Adrenal gland (tissue), 12 donors: ENCODE results near the gene GPNMB. TPM values are rescaled to one million over a fixed set of nuclear protein-coding genes. Genes with fewer than 3 reads are reported as not detected.
"Not testable (repeated sequence)": the region's sequence is repeated elsewhere in the genome, so short reads cannot be mapped to it uniquely, and the experiment has no call there.

Experiments
- DNase-seq, 7 donors: peaks; one replicate each; pipeline ENCODE4 v3.0.0-alpha.2; 2019 to 2020
- H3K27ac ChIP-seq, 5 donors: fragments of 200-600 bp; sonication (generic) in 4 of 5; 1 replicate in 3 of 5; 2 replicates in 2 of 5; pipeline versions ENCODE4 v1.5.1 to v1.8.0; 2016 to 2020; ENCODE audit warnings: mild to moderate bottlenecking in 1 of 5
- H3K27me3 ChIP-seq: fragments of 200-600 bp; 2 replicates; pipeline ENCODE4 v1.8.0; 2021
- H3K36me3 ChIP-seq, 2 donors: fragments of 200-600 bp; replicated peaks in 1 of 2; 1 replicate in 1 of 2; 2 replicates in 1 of 2; pipeline versions ENCODE4 v1.5.1 to v1.8.0; 2018 to 2022
- H3K4me1 ChIP-seq, 2 donors: fragments of 200-600 bp; replicated peaks in 1 of 2; 1 replicate in 1 of 2; 2 replicates in 1 of 2; pipeline versions ENCODE4 v1.5.1 to v1.8.0; 2018 to 2021
- H3K4me3 ChIP-seq, 4 donors: fragments of 200-600 bp; sonication (generic) in 3 of 4; one replicate each; pipeline ENCODE4 v1.5.1; 2016 to 2018
- H3K9me3 ChIP-seq, 3 donors: fragments of 200-600 bp; sonication (generic) in 1 of 3; replicated peaks in 1 of 3; 1 replicate in 2 of 3; 2 replicates in 1 of 3; pipeline versions ENCODE4 v1.5.1 to v1.8.0; 2016 to 2021
- CTCF ChIP-seq, 6 experiments: fragments of 450-650 bp in 4 of 6; fragments of 200-600 bp in 2 of 6; sonication (generic) in 1 of 6; IDR thresholded peaks; 1 replicate in 5 of 6; 2 replicates in 1 of 6; pipeline versions ENCODE4 v1.5.1 to v1.8.0; 2016 to 2021; ENCODE audit warnings: antibody characterized with exemption in 6 of 6, mild to moderate bottlenecking in 2 of 6, moderate library complexity in 1 of 6
- POLR2A ChIP-seq, 2 donors: fragments of 450-650 bp; IDR thresholded peaks; one replicate each; pipeline ENCODE4 v1.6.1; 2017; ENCODE audit warnings: antibody characterized with exemption in 2 of 2, mild to moderate bottlenecking in 2 of 2, moderate library complexity in 1 of 2
- WGBS, 4 donors: extraction: QIAGEN DNeasy Blood & Tissue Kit in 2 of 4; methylation state at CpG; one replicate each; pipeline versions ENCODE4 v1.1.5 to v1.1.7; 2013 to 2017; 5-methylcytosine and 5-hydroxymethylcytosine counted together
- intact Hi-C, 2 donors: fragments of 100-400 bp; cut with DNase I; formaldehyde crosslinking; loops; one replicate each; pipeline versions ENCODE4 v1.14.1 to v1.15.0; 2022 to 2023
- polyA plus RNA-seq, 3 donors: library from polyadenylated mRNA; stranded (reverse); fragments of 200-250 nt in 2 of 3; fragments of 350-450 nt in 1 of 3; fragmentation: Illumina TruSeq in 1 of 3; extraction: RNeasy Lipid Tissue Mini Kit (QIAGEN cat#74804) in 1 of 3; gene quantifications; one replicate each; pipeline ENCODE4 v1.2.3, GENCODE V29; 2013 to 2014
- total RNA-seq, 9 donors: library from RNA; depleted of rRNA in 4 of 9; stranded (reverse); fragments of >200 nt in 4 of 9; fragments of 120-200 nt in 1 of 9; fragmentation: NEBNext Ultra II Directional in 1 of 9; extraction: Animal tissue kit (Norgen Biotek cat#: 25700) in 1 of 9; gene quantifications; one replicate each; pipeline versions ENCODE4 v1.1.0 to v1.2.4, GENCODE V29; 2013 to 2023
- donor health status: healthy with polysubstance abuse.
- donor health status: Bipolar disorder and iron deficiency.
- donor health status: DM: yes; HTN: yes; CAD: no.
- donor health status: DM: no; HTN: no; CAD: no.
- donor health status: DM: no; HTN: no; CAD: no.
- donor health status: DM: yes; HTN: yes; CAD: no.

Gene GPNMB
- total and polyA plus RNA-seq, 12 donors, result 14.0 to 92.3 (median 35.1) TPM

DNA sequence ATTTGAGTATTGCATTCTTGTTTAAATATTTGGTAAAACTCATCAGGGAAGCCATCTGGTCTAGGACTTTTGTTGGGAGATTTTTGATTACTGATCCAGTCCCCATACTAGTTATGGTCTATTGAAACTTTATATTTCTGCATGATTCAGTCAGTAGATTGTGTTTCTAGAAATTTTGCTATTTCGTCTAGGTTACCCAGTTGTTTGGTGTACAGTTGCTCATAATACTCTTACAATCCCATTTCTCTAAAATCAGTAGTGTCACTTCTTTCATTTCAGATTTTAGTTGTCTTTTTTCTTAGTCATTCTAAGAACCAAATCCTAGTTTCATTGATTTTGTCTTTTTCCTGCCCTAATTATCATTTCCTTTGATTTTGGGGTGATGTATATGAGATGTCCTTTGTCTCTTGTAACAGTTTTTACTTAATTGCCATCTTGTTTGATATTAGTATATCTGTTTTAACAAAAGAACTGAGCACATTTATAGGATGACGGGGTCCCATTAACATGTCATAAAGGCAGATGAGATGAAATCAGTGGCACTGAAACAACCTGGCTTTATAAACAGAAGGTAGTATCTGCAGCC lies 60.5 kb downstream of the GPNMB start:
- WGBS, 4 donors, result 90 to 95% (median 94%) methylated on average over 2 of the region's 2 CpGs
- Histone ChIP-seq H3K9me3 (no peaks in the 10 kb centered on the region), H3K36me3 (peaks cover 0 to 20% of the 10 kb centered on the region in 2 donors), H3K27ac (no peak overlapping the region), H3K4me3 (no peak overlapping the region), H3K27me3 (no peaks in the 10 kb centered on the region), H3K4me1 (peaks cover 0 to 6% of the 10 kb centered on the region in 2 donors)
- no peak for DNase-seq
- intact Hi-C loops, result no loop called here
- TF ChIP-seq POLR2A (IDR thresholded peaks at IDR 0.05) (no peak), CTCF (IDR thresholded peaks at IDR 0.05) (no peak)

DNA sequence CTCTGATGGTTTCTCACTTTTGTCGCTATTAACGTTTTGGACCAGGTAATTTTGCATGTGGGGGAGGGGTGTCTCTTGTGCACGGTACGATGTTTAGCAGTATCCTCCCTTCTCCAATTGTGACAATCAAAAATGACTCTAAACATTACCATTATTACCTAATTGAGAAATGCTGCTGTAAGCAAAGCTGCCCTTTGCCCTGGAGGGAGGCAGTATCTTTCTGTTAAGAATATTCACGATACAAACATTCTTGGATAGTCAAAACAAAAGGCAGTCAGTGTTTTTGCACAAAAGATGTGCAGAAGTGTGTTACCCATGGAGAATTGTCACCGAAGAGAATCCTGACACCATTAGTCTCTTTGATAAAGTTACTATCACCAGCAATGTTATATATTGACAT lies 62.2 kb downstream of the GPNMB start:
- WGBS, 4 donors, result 88 to 92% (median 89%) methylated on average over 6 of the region's 6 CpGs

DNA sequence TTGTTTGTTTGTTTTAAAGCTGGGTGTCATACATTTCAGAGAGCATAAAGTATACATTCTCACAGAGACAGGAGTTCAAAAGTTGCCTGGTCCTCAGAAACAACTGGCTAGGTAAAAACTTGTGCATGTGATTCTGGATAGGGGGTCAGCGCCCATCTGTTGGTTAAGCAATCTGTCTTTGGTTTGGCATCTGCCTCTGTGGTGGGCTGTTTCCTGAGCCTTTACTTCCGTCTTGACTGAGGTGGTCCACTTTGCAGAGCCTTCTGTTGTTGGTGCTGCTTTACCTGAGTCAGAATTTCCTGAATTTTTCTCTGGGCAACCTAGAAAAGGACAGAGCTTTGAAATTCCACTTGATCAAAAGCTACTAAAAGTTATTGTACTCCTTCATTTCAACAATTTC lies 65.6 kb downstream of the GPNMB start:
- H3K9me3 ChIP-seq, H3K27ac ChIP-seq, DNase-seq, H3K4me1 ChIP-seq, H3K4me3 ChIP-seq, intact Hi-C loops, H3K27me3 ChIP-seq: not testable (repeated sequence)
- H3K36me3 ChIP-seq, result peaks cover 0 to 20% of the 10 kb centered on the region in 2 donors
- 57 to 79% (median 76%) methylated on average over 2 of the region's 2 CpGs for WGBS, 4 donors

More for the DNA sequence above, 62.2 kb downstream of the GPNMB start:
- no peak for DNase-seq
- H3K4me3 ChIP-seq, result no peak overlapping the region
- H3K27me3 ChIP-seq, result no peaks in the 10 kb centered on the region
- intact Hi-C loops, result no loop called here
- no peaks in the 10 kb centered on the region for H3K4me1 ChIP-seq
- peaks cover 0 to 20% of the 10 kb centered on the region in 2 donors for H3K36me3 ChIP-seq
- no peak overlapping the region for H3K27ac ChIP-seq
- TF ChIP-seq POLR2A (IDR thresholded peaks at IDR 0.05), result no peak
- TF ChIP-seq CTCF (IDR thresholded peaks at IDR 0.05), result no peak
- H3K9me3 ChIP-seq, result no peaks in the 10 kb centered on the region

DNA sequence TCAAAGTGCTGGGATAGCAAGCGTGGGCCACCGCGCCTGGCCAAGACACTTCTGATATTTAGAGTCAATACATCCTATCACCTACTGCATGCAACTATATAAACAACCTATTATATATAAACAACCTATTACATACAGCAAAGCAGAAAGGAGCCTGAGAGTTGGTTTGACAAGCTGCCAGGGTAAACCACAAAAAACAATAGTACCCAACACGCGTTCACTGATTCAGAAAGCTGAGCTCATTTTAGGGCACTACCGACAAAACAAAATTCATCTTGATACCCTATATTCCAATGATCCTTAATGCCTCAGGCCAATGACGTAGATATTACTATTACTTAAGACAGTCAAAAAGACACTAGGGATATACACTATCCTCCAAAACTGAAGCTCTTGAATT lies 68.8 kb downstream of the GPNMB start:
- Histone ChIP-seq H3K4me3 (no peak overlapping the region), H3K27me3 (no peaks in the 10 kb centered on the region), H3K36me3 (no peaks in the 10 kb centered on the region), H3K9me3 (no peaks in the 10 kb centered on the region), H3K4me1 (no peaks in the 10 kb centered on the region), H3K27ac (no peak overlapping the region)
- 82 to 95% (median 91%) methylated on average over 7 of the region's 7 CpGs for WGBS, 4 donors
- TF ChIP-seq CTCF (IDR thresholded peaks at IDR 0.05), result no peak
- no peak for TF ChIP-seq POLR2A (IDR thresholded peaks at IDR 0.05)
- DNase-seq, result no peak
- intact Hi-C loops, result no loop called here

Other genes with a start within 250 kb of the GPNMB start
- 10 to 100 TPM; 14.1 to 27.1 (median 18.4) TPM for gene HYCC1, start 232.6 kb upstream of the GPNMB start, total RNA-seq
- 10 to 100 TPM in 1 of 3 donors, 1 to 10 TPM in 2; 3.8 to 14.7 (median 4.3) TPM for gene HYCC1, start 232.6 kb upstream of the GPNMB start, polyA plus RNA-seq
- 10 to 100 TPM; 28.8 to 74.9 (median 44.8) TPM for gene KLHL7, start 141.0 kb upstream of the GPNMB start, total RNA-seq
- gene KLHL7, start 141.0 kb upstream of the GPNMB start, polyA plus RNA-seq, result 10 to 100 TPM; 13.5 to 38.4 (median 34.0) TPM
- 10 to 100 TPM; 20.6 to 56.2 (median 32.6) TPM for gene NUP42, start 64.7 kb upstream of the GPNMB start, total RNA-seq
- gene NUP42, start 64.7 kb upstream of the GPNMB start, polyA plus RNA-seq, result 10 to 100 TPM; 31.1 to 38.9 (median 37.9) TPM
- 100 to 1,000 TPM in 2 of 9 donors, 10 to 100 TPM in 7; 65.3 to 120 (median 83.4) TPM for gene MALSU1, start 52.6 kb downstream of the GPNMB start, total RNA-seq
- 10 to 100 TPM; 31.7 to 68.7 (median 32.6) TPM for gene MALSU1, start 52.6 kb downstream of the GPNMB start, polyA plus RNA-seq
- gene IGF2BP3, start 223.7 kb downstream of the GPNMB start, total RNA-seq, result 10 to 100 TPM in 1 of 9 donors, 1 to 10 TPM in 2, under 1 TPM in 4, not detected in 2; 0.14 to 67.4 (median 0.75) TPM
- gene IGF2BP3, start 223.7 kb downstream of the GPNMB start, polyA plus RNA-seq, result under 1 TPM in 2 of 3 donors, not detected in 1; 0.03 to 0.09 TPM